Stomach (tissue), 4 donors: ENCODE measurements around the gene ZNF554.

ENCODE experiments used
- CTCF ChIP-seq, 7 experiments: fragments of 450-650 bp in 4 of 7; fragments of 200-600 bp in 3 of 7; sonication (generic) in 3 of 7; IDR thresholded peaks; one replicate each; pipeline ENCODE4 v1.5.1; 2016 to 2019; ENCODE audit warnings: antibody characterized with exemption in 7 of 7, control low read depth in 2 of 7, mild to moderate bottlenecking in 1 of 7
- EP300 ChIP-seq: sonication (generic); formaldehyde crosslinking; IDR thresholded peaks from one replicate; pipeline ENCODE4 v1.6.1; 2017; ENCODE audit warnings: antibody characterized with exemption
- POLR2A ChIP-seq, 4 donors: fragments of 450-650 bp; IDR thresholded peaks; one replicate each; pipeline ENCODE4 v1.6.1; 2016; ENCODE audit warnings: antibody characterized with exemption in 4 of 4, control low read depth in 2 of 4, mild to moderate bottlenecking in 1 of 4, moderate library complexity in 1 of 4
- POLR2AphosphoS5 ChIP-seq, 3 donors: sonication (generic); formaldehyde crosslinking; IDR thresholded peaks; one replicate each; pipeline ENCODE4 v1.6.1; 2016; ENCODE audit warnings: antibody characterized with exemption in 3 of 3

- no peak for TF ChIP-seq CTCF (IDR thresholded peaks at IDR 0.05)
- TF ChIP-seq EP300, result no peak
- no peak for TF ChIP-seq POLR2AphosphoS5 (IDR thresholded peaks at IDR 0.05)
- TF ChIP-seq POLR2A (IDR thresholded peaks at IDR 0.05), result no peak
These were observed 47.6 kb downstream of the ZNF554 start, which contains the start of gene ZNF556 for GRCh38 chr19:2867025-2867991.
